Measurements from ENCODE around the gene LYST. TPM values are rescaled to one million over a fixed set of nuclear protein-coding genes. Genes with fewer than 3 reads are reported as not detected.

Gene LYST
- polyA plus RNA-seq, 1 of the 3 experiments (the other 2 are of a cell fraction) = 3.9 TPM

GRCh38 chr1:235746245-235746644 is 120.5 kb downstream of the LYST start:
- Histone ChIP-seq H3K9ac (no peak overlapping the region), H3K27me3 (ENCODE audit: insufficient read depth) (no peaks in the 10 kb centered on the region), H2AFZ (ENCODE audit: low read depth) (no peak overlapping the region), H3K9me3 (no peaks in the 10 kb centered on the region), H3F3A (replicated peaks; ENCODE audit: insufficient read depth) (peaks cover 11% of the 10 kb centered on the region), H3K4me3 (ENCODE audit: low read depth in 2 of 2, low read length in 1 of 2) (no peak overlapping the region), H3K4me1 (ENCODE audit: control insufficient read depth in 1 of 2, insufficient read depth in 2 of 2, low read depth in 1 of 2, low read length in 1 of 2) (peaks cover 0 to 3% of the 10 kb centered on the region in 2 experiments; a peak in 1 of 4 replicates), H3K9me2 (no peaks in the 10 kb centered on the region), H3K36me3 (replicated peaks in 1 of 2; ENCODE audit: control insufficient read depth in 1 of 2, insufficient read depth in 2 of 2, low read length in 1 of 2) (peaks cover 12 to 42% of the 10 kb centered on the region in 2 experiments), H4K20me1 (ENCODE audit: insufficient read depth) (no peaks in the 10 kb centered on the region), H3K27ac (ENCODE audit: low read depth in 2 of 2, low read length in 1 of 2) (no peak overlapping the region), H3K79me2 (ENCODE audit: insufficient read depth) (no peaks in the 10 kb centered on the region), H3K4me2 (no peak overlapping the region)
- 98% methylated on average over 6 of the region's 6 CpGs for WGBS (ENCODE audit: low lambda C conversion rate)
- ChIA-PET POLR2A (no interaction called here), CTCF (interaction anchor here (1.0 kb wide), 1 partner anchor 9 kb away, joined by 3 read pairs; no protein-coding TSS in a partner anchor)
- no peak for DNase-seq
- TF ChIP-seq JUND (IDR thresholded peaks at IDR 0.05) (no peak), TAF1 (IDR thresholded peaks at IDR 0.05; ENCODE audit: borderline replicate concordance, low read depth, low read length) (no peak), POLR2AphosphoS5 (IDR thresholded peaks at IDR 0.05; ENCODE audit: low read depth, low read length) (no peak), FOXM1 (IDR thresholded peaks at IDR 0.05; ENCODE audit: low read depth) (no peak), NRF1 (IDR thresholded peaks at IDR 0.05; ENCODE audit: low read depth, low read length) (no peak), RCOR1 (IDR thresholded peaks at IDR 0.05; ENCODE audit: low read length) (no peak), MXI1 (IDR thresholded peaks at IDR 0.05; ENCODE audit: low read depth, low read length) (no peak)

- no peak for DNase-seq
- H3K4me3 ChIP-seq (ENCODE audit: low read depth in 2 of 2, low read length in 1 of 2) = no peak overlapping the region
- H3K9ac ChIP-seq = no peak overlapping the region
- peaks cover 16% of the 10 kb centered on the region for H3F3A ChIP-seq (replicated peaks; ENCODE audit: insufficient read depth)
- no peaks in the 10 kb centered on the region for H4K20me1 ChIP-seq (ENCODE audit: insufficient read depth)
- H3K4me1 ChIP-seq (ENCODE audit: control insufficient read depth in 1 of 2, insufficient read depth in 2 of 2, low read depth in 1 of 2, low read length in 1 of 2) = peaks cover 2 to 7% of the 10 kb centered on the region in 2 experiments; a peak in 2 of 4 replicates
- POLR2A ChIA-PET = no interaction called here
- H3K27me3 ChIP-seq (ENCODE audit: insufficient read depth) = no peaks in the 10 kb centered on the region
- CTCF ChIA-PET = interaction anchor here (0.6 to 1.1 kb wide), 5 partner anchors 10 to 331 kb away, joined by 3 to 6 read pairs (median 3); no protein-coding TSS in a partner anchor
- no peak for TF ChIP-seq POLR2AphosphoS5 (IDR thresholded peaks at IDR 0.05; ENCODE audit: low read depth, low read length)
- H3K4me2 ChIP-seq = no peak overlapping the region
- H3K27ac ChIP-seq (ENCODE audit: low read depth in 2 of 2, low read length in 1 of 2) = no peak overlapping the region
- 93% methylated on average over 4 of the region's 4 CpGs for WGBS (ENCODE audit: low lambda C conversion rate)
- peaks cover 6 to 36% of the 10 kb centered on the region in 2 experiments for H3K36me3 ChIP-seq (replicated peaks in 1 of 2; ENCODE audit: control insufficient read depth in 1 of 2, insufficient read depth in 2 of 2, low read length in 1 of 2)
- no peak overlapping the region for H2AFZ ChIP-seq (ENCODE audit: low read depth)
- H3K79me2 ChIP-seq (ENCODE audit: insufficient read depth) = no peaks in the 10 kb centered on the region
- H3K9me2 ChIP-seq = no peaks in the 10 kb centered on the region
- no peaks in the 10 kb centered on the region for H3K9me3 ChIP-seq
These were observed 121.1 kb downstream of the LYST start for GRCh38 chr1:235745503-235746136.

GRCh38 chr1:235742914-235743599 is 123.6 kb downstream of the LYST start:
- POLR2A ChIA-PET = no interaction called here
- Histone ChIP-seq H3K36me3 (replicated peaks in 1 of 2; ENCODE audit: control insufficient read depth in 1 of 2, insufficient read depth in 2 of 2, low read length in 1 of 2) (peaks cover 11 to 26% of the 10 kb centered on the region in 2 experiments), H3K9me3 (no peaks in the 10 kb centered on the region), H3F3A (replicated peaks; ENCODE audit: insufficient read depth) (peaks cover 20% of the 10 kb centered on the region), H3K27me3 (ENCODE audit: insufficient read depth) (no peaks in the 10 kb centered on the region), H2AFZ (ENCODE audit: low read depth) (no peak overlapping the region), H3K4me3 (ENCODE audit: low read depth in 2 of 2, low read length in 1 of 2) (no peak overlapping the region), H3K79me2 (ENCODE audit: insufficient read depth) (no peaks in the 10 kb centered on the region), H3K9me2 (no peaks in the 10 kb centered on the region), H4K20me1 (ENCODE audit: insufficient read depth) (no peaks in the 10 kb centered on the region), H3K27ac (ENCODE audit: low read depth in 2 of 2, low read length in 1 of 2) (no peak overlapping the region), H3K9ac (no peak overlapping the region), H3K4me1 (ENCODE audit: control insufficient read depth in 1 of 2, insufficient read depth in 2 of 2, low read depth in 1 of 2, low read length in 1 of 2) (peaks cover 2 to 15% of the 10 kb centered on the region in 2 experiments; a peak in 2 of 4 replicates), H3K4me2 (no peak overlapping the region)
- DNase-seq = no peak
- CTCF ChIA-PET = interaction anchor here (0.6 to 1.6 kb wide), 3 partner anchors 13 to 266 kb away, joined by 3 to 5 read pairs (median 4); no protein-coding TSS in a partner anchor
- 83% methylated on average over 5 of the region's 5 CpGs for WGBS (ENCODE audit: low lambda C conversion rate)
- TF ChIP-seq MEF2A (IDR thresholded peaks at IDR 0.05; ENCODE audit: borderline replicate concordance, low read depth) (no peak), FOXJ3 (CRISPR knock-in tag; IDR thresholded peaks at IDR 0.05) (no peak), TEAD4 (IDR thresholded peaks at IDR 0.05; ENCODE audit: borderline replicate concordance, insufficient read depth) (no peak), PBX3 (IDR thresholded peaks at IDR 0.05) (no peak), ELF1 (IDR thresholded peaks at IDR 0.05) (no peak), YY1 (IDR thresholded peaks at IDR 0.05; ENCODE audit: low read depth) (no peak), SIN3A (IDR thresholded peaks at IDR 0.05; ENCODE audit: borderline replicate concordance, low read depth, low read length) (no peak), NRF1 (IDR thresholded peaks at IDR 0.05; ENCODE audit: low read depth, low read length) (no peak), USF1 (IDR thresholded peaks at IDR 0.05; ENCODE audit: borderline replicate concordance, low read depth) (no peak), CTCF (IDR thresholded peaks at IDR 0.05) (no peak)
